DND-41 (cell line): ENCODE data around the gene JAKMIP1.

ENCODE experiments used
- ATAC-seq: fragments of 200-7000 bp; cut with Tn5 transposase; 3 replicates; pipeline ENCODE4 v1.9.1; 2021; ENCODE audit warnings: low read depth; ENCODE audit not compliant: insufficient read depth
- DNase-seq: peaks from one replicate; pipeline ENCODE4 v3.0.0-alpha.2; 2020
- H2AFZ ChIP-seq: 2 replicates; pipeline ENCODE4 v1.6.0; 2012; ENCODE audit warnings: low read depth, low read length
- H3K27ac ChIP-seq: 2 replicates; pipeline ENCODE4 v1.5.1; 2012; ENCODE audit warnings: low read length, inconsistent platforms
- H3K27me3 ChIP-seq: fragments of 200-600 bp; sonication (generic); 2 replicates; pipeline ENCODE4 v1.6.0; 2012; ENCODE audit warnings: low read length, mild to moderate bottlenecking, inconsistent platforms; ENCODE audit not compliant: insufficient read depth, poor library complexity
- H3K36me3 ChIP-seq: 2 replicates; pipeline ENCODE4 v1.5.1; 2012; ENCODE audit warnings: low read length, inconsistent platforms; ENCODE audit not compliant: insufficient read depth
- H3K4me1 ChIP-seq: 2 replicates; pipeline ENCODE4 v1.5.1; 2012; ENCODE audit warnings: mild to moderate bottlenecking, low read length; ENCODE audit not compliant: insufficient read depth
- H3K4me2 ChIP-seq: 2 replicates; pipeline ENCODE4 v1.6.0; 2012; ENCODE audit warnings: mild to moderate bottlenecking, moderate library complexity, low read length, inconsistent platforms; ENCODE audit not compliant: insufficient read depth
- H3K4me3 ChIP-seq, 2 experiments: fragments of 200-600 bp in 1 of 2; shearing (Covaris generic) in 1 of 2; 2 replicates each; pipeline ENCODE4 v1.5.1; 2012 to 2016; ENCODE audit warnings: inconsistent platforms in 2 of 2, low read length in 2 of 2, mild to moderate bottlenecking in 2 of 2, low read depth in 1 of 2, moderate library complexity in 1 of 2
- H3K79me2 ChIP-seq: 2 replicates; pipeline ENCODE4 v1.6.0; 2012; ENCODE audit warnings: low read length, inconsistent platforms; ENCODE audit not compliant: insufficient read depth
- H3K9ac ChIP-seq: 2 replicates; pipeline ENCODE4 v1.6.0; 2012; ENCODE audit warnings: low read depth, mild to moderate bottlenecking, inconsistent platforms, low read length, moderate library complexity
- H3K9me3 ChIP-seq: 2 replicates; pipeline ENCODE4 v1.5.1; 2012; ENCODE audit warnings: low read length, moderate library complexity, mild to moderate bottlenecking, inconsistent platforms; ENCODE audit not compliant: insufficient read depth, severe bottlenecking
- H4K20me1 ChIP-seq: 2 replicates; pipeline ENCODE4 v1.6.0; 2012; ENCODE audit warnings: low read length; ENCODE audit not compliant: insufficient read depth
- EZH2 ChIP-seq: IDR thresholded peaks from 3 replicates; pipeline ENCODE4 v1.6.1; 2012; ENCODE audit warnings: borderline replicate concordance, low read depth, mild to moderate bottlenecking, moderate library complexity, low read length, inconsistent platforms; ENCODE audit not compliant: severe bottlenecking
- TF ChIP-seq, protein P1 (sequence below): IDR thresholded peaks from 2 replicates; pipeline ENCODE4 v1.5.1; 2012; ENCODE audit warnings: borderline replicate concordance, low read length, moderate library complexity, mild to moderate bottlenecking; ENCODE audit not compliant: poor library complexity, severe bottlenecking; ENCODE audit errors: extremely low read depth

The JAKMIP1 gene

GRCh38 chr4:6189511-6189910, 10.8 kb downstream of the JAKMIP1 start:
- ATAC-seq: no peak
- Histone ChIP-seq H3K4me1 (peaks cover 17% of the 10 kb centered on the region), H3K4me2 (no peak overlapping the region), H3K9ac (no peak overlapping the region), H3K27ac (no peak overlapping the region), H2AFZ (no peak overlapping the region), H3K27me3 (no peaks in the 10 kb centered on the region), H4K20me1 (no peaks in the 10 kb centered on the region), H3K36me3 (no peaks in the 10 kb centered on the region), H3K9me3 (no peaks in the 10 kb centered on the region), H3K79me2 (no peaks in the 10 kb centered on the region), H3K4me3 (no peak overlapping the region)
- DNase-seq: no peak
- TF ChIP-seq EZH2: no peak
- TF ChIP-seq, protein P1, sequence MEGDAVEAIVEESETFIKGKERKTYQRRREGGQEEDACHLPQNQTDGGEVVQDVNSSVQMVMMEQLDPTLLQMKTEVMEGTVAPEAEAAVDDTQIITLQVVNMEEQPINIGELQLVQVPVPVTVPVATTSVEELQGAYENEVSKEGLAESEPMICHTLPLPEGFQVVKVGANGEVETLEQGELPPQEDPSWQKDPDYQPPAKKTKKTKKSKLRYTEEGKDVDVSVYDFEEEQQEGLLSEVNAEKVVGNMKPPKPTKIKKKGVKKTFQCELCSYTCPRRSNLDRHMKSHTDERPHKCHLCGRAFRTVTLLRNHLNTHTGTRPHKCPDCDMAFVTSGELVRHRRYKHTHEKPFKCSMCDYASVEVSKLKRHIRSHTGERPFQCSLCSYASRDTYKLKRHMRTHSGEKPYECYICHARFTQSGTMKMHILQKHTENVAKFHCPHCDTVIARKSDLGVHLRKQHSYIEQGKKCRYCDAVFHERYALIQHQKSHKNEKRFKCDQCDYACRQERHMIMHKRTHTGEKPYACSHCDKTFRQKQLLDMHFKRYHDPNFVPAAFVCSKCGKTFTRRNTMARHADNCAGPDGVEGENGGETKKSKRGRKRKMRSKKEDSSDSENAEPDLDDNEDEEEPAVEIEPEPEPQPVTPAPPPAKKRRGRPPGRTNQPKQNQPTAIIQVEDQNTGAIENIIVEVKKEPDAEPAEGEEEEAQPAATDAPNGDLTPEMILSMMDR: no peak

- no peak for DNase-seq
- no peaks in the 10 kb centered on the region for H3K27me3 ChIP-seq
- H3K36me3 ChIP-seq: no peaks in the 10 kb centered on the region
- H3K4me1 ChIP-seq: peaks cover 24% of the 10 kb centered on the region
- no peak overlapping the region for H3K27ac ChIP-seq
- H3K4me3 ChIP-seq: no peak overlapping the region
- no peak for ATAC-seq
- H3K9me3 ChIP-seq: no peaks in the 10 kb centered on the region
- H4K20me1 ChIP-seq: no peaks in the 10 kb centered on the region
- no peak overlapping the region for H2AFZ ChIP-seq
- H3K9ac ChIP-seq: no peak overlapping the region
- no peak overlapping the region for H3K4me2 ChIP-seq
- TF ChIP-seq EZH2: no peak
- TF ChIP-seq, protein P1: no peak
- H3K79me2 ChIP-seq: no peaks in the 10 kb centered on the region
Measured at GRCh38 chr4:6188687-6189305, 11.6 kb downstream of the JAKMIP1 start.

- H3K27ac ChIP-seq: peak overlapping the region; percentile 93
- peak; percentile 56 for DNase-seq
- H3K79me2 ChIP-seq: no peaks in the 10 kb centered on the region
- peak overlapping the region; percentile 43 for H3K9ac ChIP-seq
- H3K4me3 ChIP-seq: peak overlapping the region in 1 of 2 experiments; percentile 15; a peak in 1 of 4 replicates
- 0 out of 2 replicates have a peak overlapping the region, but pooled peaks have one; percentile 21 for H2AFZ ChIP-seq
- no peaks in the 10 kb centered on the region for H4K20me1 ChIP-seq
- H3K27me3 ChIP-seq: no peaks in the 10 kb centered on the region
- H3K4me1 ChIP-seq: peaks cover 69% of the 10 kb centered on the region
- TF ChIP-seq EZH2: no peak
- TF ChIP-seq, protein P1: no peak
- H3K9me3 ChIP-seq: no peaks in the 10 kb centered on the region
- no peaks in the 10 kb centered on the region for H3K36me3 ChIP-seq
- H3K4me2 ChIP-seq: peak overlapping the region; percentile 34; the same call in 1 of the 2 replicates
- ATAC-seq: peak; percentile 44
Measured at GRCh38 chr4:6184169-6184568, 16.2 kb downstream of the JAKMIP1 start.
